HG03095 (cell line): Measurements from ENCODE around the gene SLC35F3.

Source experiments
- ATAC-seq: cut with Tn5 transposase; IDR thresholded peaks from one replicate; pipeline ENCODE4 v1.9.1; 2021; ENCODE audit warnings: moderate library complexity; ENCODE audit not compliant: unreplicated experiment

The SLC35F3 gene

DNA sequence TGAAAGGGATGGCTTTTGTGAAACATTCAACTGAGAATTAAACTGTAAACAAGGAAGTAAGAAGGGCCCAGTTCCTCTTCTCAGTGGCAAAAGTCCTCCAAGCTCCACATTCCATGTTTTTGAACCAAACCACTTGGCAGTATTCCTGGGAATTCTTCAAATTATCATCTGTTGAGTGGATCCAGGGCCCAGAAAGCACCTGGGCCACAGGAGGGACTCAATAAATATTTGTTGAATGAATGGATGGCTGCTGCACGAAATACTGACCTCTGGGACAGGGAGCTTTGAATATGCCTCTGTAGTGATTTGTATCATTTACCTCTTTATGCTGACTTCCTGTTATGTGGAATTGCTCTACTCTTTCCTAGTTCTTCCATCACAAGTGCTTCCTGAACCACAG, 4.7 kb downstream of the SLC35F3 start:
- no peak for ATAC-seq

DNA sequence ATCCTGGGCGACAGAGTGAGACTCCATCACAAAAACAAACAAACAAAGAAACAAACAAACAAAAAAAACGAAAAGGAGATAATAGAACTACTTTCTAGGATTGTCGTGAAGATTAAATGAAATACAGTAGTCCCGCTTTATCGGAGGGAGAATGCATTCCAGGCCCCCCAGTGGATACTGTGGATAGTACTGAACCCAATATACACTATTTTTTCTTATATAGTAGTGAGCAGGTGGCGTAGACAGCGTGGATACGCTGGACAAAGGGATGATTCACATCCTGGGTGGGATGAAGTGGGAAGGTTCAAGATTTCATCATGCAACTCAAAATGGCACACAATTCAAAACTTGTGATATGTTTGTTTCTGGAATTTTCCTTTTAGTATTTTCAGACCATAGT, 8.0 kb downstream of the SLC35F3 start:
- no peak for ATAC-seq

DNA sequence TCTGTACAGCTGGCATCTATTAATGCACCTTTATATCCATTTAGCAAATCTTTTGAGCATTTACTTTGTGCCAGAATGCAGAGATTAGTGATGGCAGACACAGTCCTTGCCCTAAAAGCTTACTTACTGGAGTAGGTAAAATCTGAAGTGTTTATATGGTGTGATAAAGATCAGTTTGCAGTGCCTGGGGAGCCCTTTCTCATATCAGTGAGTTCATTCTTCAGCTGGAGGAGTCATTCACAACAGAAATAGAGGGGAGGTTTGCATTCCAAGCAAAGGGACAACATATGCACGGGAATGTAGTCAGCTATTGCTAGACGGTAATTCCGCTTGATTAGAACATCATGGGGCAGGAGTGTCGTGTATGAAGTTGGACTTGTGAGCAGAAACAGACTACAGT, 8.4 kb downstream of the SLC35F3 start:
- no peak for ATAC-seq

DNA sequence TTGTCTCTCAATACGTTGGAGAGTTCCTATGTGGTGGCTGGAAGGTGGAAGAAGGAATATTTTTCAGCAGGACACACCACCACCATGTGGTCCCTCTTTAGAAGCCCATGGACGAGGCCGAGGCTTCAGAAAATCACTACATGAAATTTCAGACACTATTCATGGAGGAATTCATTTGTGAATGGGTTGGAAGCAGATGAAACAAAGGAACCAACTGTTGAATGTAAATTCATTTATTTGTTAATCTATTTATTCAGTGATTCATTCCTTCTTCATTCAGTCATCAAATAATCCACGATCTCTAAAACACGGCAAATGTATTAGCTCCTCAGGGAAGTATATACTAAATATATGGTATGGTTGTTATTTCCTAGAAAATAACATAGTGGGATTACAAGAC, 12.2 kb downstream of the SLC35F3 start:
- ATAC-seq = no peak

DNA sequence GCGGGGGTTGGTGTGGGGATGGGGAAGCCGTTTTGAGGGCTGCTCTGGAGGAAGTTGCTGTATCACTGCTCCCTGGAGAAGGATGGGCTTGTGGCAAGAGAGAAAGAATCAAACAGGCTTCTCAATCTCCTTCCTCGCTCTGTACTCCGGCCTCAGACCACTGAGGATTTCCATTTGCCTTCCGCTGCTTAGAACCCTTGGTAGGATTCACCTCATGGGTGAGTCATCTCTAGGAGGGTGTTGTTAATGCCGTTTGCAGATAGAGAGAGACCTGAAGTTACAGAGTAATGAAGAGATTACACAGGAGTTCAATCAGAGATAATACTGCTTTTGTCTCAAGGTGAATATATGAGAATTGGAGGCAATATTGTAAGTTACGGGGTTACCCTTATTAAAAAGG, 15.3 kb downstream of the SLC35F3 start:
- ATAC-seq = no peak

DNA sequence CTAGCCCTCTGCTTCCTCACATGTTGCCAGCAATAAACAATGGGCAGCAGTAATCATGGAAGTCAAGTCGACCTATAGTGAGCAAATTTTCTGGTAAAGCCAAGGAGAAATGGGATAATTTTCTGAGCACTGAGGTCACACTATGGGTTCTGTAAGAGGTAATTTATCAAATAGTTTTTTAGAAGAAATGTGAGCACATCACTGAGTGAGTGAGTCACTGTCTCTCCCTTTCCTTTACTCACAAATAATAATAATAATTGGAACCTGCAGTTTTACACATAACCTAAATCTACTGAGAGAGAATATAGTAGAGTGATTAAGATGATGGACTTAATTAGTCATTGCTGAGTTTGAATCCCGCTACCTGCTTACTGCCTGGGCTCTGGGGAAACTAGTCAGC, 23.6 kb downstream of the SLC35F3 start:
- no peak for ATAC-seq

DNA sequence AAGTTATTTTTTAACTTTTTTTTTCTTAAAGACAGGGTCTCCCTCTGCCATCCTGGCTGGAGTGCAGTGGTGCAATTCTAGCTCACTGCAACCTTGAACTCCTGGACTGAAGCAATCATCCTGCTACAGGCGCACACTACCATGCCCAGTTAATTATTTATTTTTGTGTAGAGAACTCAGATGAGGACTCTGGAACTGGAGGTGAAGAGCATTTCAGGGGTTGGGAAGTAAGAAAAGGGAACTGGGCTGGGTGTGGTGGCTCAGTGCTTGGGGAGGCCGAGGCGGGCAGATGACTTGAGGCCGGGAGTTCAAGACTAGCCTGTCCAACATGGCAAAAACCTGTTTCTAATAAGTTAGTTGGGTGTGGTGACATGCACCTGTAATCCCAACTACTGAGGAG, 28.9 kb downstream of the SLC35F3 start:
- no peak for ATAC-seq

DNA sequence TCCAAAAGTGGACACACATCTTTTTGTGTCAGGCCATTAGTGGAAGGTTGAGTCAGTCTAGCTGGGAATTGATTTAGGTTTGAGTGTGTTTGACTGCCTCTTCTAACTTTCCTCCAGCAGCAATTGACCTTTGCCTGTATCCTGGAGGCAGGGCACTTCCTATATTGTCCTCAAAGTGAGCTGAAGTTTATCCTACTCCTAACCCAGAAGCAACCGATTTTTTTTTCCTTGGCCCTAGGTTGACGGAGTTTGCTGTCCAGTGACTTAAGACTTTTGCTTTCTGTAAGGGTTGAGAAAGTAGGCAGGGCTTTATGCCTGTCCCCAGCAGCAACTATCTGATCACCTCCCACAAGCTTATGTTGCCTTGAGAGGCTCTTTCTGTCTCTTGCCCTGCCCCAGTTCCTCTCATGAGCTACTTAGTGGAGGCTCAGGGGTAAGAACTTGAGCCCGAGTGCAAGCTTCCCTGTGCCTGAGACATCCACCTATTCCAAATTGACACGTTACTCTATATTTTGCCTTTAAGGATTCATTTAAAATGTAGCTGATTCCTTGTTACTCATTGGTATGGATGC, 30.9 kb downstream of the SLC35F3 start:
- ATAC-seq = no peak

DNA sequence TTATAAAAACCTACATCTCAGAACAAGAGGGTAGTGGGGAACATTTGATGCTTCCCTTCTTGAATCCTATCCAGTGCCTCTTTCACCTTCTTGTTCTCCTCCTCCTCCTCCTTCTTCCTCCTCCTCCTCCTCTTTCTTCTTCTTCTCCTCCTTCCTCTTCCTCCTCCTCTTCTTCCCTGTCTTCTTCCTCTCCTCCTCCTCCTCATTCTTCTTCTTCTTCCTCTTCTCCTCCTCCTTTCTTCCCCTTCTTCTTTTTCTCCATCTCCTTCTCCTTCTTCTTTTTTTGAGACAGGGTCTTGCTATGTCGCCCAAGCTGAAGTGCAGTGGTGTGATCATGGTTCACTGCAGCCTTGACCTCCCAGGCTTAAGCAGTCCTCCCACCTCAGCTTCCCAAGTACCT, 31.9 kb downstream of the SLC35F3 start:
- ATAC-seq = no peak

DNA sequence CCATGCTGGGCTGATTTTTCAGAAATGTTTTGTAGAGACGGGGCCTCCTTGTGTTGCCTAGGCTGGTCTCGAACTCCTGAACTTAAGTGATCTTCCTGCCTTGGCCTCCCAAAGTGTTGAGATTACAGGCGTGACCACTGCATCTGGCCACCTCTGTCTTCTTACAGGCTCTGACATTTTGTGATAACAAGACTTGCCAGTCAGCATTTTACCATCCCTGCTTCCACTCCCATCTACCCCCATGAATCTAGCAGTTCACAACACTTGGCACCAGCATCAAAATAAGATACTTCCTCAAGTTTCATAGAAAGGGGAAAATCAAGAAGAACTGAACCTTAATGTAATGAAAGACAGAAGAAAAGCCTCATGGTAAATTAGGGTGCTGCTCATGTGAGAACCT, 32.4 kb downstream of the SLC35F3 start:
- ATAC-seq = no peak

DNA sequence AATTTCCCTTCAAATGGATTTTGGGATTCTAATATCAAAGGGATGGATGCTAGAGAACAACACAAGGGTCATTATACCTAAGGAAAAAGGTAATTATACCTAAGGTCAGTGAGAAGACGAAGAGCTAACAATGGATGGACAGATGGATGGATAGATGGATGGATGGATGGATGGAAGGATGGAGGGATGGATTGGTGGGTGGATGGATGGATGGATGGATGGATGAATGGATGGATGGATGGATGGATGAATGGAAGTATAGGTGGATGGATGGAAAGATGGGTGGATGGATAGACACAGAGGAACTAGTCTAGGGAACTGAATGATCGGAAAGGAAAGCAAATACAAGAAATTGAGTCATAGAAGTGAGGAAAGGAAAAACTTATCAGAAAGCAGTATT, 34.0 kb downstream of the SLC35F3 start:
- no peak for ATAC-seq

DNA sequence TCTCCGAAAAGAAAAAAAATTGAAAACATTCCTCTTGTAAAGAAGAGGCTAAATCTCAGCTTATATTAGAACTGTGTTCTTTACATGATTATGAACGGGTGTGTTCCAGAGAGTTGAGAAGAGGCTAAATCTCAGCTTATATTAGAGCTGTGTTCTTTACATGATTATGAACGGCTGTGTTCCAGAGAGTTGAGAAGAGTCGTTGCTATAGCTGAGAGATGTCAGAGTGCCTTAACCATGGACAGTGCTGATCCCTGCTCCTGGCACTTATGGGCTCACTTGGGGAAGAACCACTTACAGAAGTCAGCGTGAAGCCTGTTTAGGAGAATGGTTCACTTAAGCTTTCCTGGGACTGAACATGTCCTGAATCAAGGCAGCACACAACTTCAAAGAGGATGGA, 35.0 kb downstream of the SLC35F3 start:
- no peak for ATAC-seq

DNA sequence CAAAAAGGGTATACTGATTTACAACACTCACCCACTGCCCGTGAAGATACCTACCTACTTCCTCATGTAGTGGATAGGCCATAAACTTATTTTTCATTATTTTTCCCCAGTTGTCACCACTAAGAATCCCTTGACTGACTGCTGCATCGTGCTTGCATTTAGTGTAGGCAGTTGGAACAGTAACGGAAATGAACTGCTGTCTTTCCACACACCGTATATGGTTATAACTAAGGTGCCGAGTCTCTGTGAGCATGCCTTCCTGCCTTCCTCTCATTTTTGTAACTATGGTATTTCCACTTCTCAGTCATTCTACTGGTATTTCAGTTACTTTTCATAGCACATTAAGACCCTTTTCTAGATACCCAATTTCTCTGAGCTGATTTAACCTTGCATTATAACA, 36.4 kb downstream of the SLC35F3 start:
- ATAC-seq = no peak

DNA sequence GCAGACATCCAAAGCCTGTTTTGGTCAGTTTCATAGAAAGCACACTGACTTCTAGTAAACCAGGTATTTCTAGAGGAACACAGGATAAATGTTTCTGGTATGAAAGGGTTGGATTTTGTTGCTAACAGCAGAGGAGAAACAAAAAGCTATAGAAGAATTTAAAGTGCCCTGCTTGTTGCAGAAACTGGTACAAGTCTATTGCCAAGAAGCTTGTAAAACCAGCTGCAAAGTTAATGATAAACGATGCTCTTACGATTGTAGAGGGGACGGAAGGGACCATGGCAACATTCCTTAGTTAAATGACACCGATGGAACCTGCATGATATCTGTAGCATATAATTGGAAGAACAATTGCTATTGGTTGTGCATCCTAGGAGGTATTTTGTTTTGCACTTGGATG, 40.1 kb downstream of the SLC35F3 start:
- no peak for ATAC-seq

DNA sequence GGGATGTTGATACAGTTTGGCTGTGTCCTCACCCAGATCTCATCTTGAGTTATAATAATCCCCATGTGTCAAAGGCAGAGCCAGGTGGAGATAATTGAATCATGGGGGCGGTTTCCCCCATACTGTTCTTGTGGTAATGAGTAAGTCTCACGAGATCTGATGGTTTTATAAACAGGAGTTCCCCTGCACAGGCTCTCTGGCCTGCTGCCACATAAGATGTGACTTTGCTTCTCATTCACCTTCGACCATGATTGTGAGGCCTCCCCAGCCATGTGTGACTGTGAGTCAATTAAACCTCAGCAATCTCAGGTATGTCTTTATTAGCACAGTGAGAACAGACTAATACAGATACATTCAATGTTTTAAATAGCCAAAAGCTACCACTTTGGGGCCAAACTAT, 41.1 kb downstream of the SLC35F3 start:
- ATAC-seq = no peak

DNA sequence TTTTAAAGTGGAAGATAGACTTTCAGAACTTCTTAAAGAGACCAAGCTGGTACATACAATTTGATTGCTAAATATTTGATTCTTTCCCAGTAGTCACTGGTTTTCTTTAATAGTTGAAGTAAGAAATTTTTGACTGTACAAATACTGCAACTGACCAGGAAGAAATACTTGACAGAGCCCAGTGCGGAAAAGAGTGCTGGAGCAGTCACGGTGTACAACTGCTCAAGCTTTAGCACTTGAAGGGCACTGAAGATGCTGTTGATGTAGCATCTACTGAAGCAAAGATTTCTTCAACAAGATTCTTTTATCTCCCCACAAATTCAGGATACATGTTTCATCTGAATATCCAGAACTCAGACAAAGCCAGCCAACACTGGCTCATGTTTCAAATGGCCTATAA, 41.5 kb downstream of the SLC35F3 start:
- no peak for ATAC-seq

DNA sequence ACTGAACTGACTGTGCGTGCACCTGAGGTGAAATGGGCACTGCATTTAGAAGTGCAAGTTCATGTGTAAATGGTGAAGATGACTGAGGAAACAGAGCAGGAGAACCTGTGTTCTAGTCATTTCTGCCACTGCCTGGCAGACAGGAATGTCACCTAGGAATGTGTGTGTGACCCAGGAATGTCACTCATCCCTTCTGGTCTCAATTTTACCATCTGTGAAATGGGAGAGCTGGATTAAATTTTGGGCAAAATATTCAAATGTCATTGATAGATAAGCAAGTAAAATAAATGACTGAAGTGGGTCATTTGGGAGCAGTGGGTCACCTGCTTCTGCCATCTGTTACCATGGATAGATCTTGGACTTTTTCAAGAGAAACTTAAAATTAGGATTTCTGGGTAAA, 42.2 kb downstream of the SLC35F3 start:
- no peak for ATAC-seq

DNA sequence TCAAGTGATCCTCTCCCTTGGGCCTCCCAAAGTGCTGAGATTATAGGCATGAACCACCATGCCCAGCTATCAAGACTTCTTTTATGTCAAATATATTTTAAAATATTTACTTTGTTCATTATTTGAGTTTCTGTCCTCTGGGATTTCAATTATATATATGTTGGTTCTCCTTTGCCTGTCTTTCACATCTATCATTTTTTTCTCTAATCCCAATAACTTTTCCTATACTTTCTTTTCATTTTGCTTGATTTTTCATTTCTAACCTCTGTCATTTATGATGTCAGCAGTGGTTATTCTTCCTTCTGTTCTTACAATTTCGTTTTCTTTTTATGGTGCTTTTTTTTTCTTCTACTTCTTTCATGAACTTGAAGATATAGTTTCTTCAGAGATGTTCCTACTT, 47.3 kb downstream of the SLC35F3 start:
- no peak for ATAC-seq

DNA sequence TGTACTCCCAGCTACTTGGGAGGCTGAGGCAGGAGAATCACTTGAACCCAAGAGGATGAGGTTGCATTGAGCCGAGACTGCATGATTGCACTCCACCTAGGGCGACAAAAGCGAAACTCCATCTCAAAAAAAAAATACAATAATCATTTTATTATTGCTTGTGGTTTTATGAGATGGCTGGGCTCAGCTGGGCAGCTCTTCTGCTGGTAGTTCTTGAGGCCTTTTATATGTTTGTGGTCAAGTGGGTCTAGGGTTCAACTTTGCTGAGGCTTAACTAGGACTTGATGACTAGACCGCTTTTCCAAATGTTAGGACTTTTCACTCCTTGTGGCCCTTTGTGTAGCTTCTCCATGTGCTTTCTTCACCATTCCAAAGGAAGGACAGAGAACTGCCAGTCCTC, 53.2 kb downstream of the SLC35F3 start:
- no peak for ATAC-seq

DNA sequence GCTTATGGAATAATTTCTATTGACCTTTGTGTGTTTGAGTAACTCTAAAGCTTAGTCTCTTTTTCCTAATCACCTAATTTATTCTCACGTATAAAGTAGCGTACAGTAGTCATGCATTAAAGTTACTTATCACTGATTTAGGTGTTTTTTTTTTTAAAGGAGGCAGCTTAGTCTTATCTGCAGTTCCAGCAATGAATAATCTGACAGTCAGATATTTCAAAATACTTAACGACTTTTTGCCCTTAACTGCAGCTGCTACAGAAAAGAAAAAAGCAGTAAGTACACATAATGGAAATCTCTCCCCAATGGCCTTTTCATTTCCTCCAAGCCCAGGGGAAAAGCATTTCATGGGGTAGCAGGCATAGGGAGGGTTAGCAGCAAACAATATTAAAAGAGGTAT, 54.6 kb downstream of the SLC35F3 start:
- ATAC-seq = no peak

DNA sequence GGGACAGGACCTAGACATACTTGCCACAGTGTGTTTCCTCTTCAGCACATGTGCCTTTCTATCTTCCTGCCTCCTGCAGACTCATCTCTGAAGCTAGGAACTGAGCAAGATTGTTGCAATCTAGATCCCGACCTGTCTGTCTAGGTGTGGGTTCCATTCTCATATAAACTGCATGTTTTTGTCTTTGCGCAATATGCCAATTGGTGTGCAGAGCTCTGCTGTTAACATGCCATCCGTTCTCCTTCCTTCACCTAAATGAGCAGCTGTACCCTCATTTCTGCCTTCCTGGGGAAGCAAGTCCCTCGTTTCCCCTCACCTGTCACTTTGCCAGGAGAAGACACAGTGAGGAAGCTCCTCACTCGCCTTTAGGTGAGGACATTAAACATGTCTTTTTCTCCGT, 55.5 kb downstream of the SLC35F3 start:
- no peak for ATAC-seq

DNA sequence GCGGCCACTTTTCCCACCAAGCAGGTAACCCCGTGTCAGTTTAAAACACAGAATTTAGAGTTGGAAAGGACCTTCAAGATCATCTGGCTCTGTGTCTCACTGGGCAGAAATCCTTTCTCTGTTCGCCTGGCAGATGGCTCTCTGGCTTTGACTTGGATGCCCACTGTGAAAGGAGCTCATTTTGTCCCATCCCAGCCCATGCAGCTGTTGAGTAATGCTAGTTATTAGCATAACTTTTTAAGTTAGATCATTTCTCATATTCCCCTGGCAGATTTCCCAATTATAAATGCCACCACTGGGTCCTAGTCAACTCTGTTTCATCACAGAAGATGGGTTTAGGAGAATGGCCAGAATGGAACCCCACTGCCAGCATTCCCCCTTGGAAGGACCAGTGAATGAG, 55.9 kb downstream of the SLC35F3 start:
- ATAC-seq = no peak

DNA sequence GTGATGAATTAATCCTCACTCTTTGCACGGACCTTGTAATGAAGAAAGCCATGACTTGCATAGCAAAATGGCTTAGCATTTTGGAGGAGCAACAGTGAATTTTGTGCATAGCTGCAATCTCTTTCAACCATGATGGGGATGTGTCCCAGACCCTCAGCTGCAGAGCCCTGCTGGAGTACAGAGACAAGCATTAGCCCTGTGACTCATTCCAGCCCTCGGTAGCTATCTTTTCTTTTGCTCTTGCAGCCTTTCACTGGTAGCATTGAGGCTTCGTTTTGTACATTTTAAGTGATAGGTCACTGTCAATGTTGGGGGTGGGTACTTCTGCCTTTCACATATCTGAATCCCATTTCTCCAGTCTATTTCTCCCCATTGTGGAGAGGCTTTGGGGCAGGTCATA, 58.4 kb downstream of the SLC35F3 start:
- no peak for ATAC-seq

DNA sequence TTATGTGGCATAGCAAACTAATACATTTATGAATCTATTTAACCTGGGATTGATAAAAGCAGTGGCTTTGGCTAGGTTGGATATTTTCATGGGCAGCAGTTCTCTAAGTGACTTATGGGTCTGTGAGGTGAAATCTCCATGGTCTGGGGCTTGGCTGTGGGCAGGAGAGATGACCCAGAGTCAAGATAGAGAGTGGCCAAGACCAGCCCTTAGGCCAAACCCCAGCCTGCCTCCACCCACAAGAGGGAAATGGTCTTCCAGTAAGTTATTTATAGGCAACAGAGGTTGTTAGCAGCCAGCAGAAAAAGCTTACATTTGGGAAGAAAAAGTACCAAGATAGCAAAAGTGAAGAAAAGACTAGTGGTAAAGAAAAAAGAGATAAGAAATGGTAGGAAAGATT, 61.4 kb downstream of the SLC35F3 start:
- no peak for ATAC-seq
